Suppressor macrophage (primary cell): ENCODE data around the gene PDK4.
A peak's percentile ranks its signal among the peaks of the same experiment; 100 is the strongest.
"Not testable (repeated sequence)": the region's sequence is repeated elsewhere in the genome, so short reads cannot be mapped to it uniquely, and the experiment has no call there.

Experiments used
- DNase-seq, 4 experiments: peaks; one replicate each; pipeline ENCODE4 v3.0.0-alpha.2; 2020 to 2022

PDK4 gene

DNA sequence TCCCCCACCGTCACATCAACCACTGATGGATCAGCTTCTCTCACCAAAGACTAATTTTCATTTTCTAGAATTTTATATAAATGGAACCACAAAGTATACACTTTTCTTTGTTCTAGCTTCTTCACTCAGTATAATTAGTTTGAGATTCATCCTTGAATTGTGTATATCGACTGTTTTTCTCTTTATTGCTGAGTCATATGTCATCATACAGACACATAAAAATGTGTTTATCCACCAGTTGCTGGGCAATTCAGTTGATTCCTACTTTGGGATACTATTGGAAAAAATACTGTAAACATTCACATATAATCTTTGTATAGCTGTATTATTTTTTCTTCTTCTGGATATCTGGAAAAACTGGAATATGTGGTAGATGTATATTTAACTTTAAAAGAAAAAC, 26.6 kb downstream of the PDK4 start:
- DNase-seq: no peak

DNA sequence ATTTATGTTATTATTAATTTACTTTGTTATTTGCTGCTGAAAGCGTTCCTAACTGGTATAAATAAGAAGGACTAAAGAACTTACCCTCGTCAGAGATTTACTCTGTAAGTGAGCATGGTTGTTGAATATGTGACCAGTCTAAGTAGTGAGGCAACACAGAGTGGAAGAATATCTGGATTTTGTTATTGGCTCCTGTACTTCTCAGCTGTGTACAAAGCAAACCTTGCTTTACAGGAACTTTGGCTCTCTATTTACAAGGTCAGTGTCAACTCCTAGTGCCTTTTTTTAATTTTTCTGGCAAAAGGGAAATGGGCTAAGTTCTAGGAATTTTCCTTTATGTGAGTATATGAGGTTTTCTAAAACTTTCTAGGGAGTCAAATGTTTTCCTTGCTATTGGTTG, 35.6 kb downstream of the PDK4 start:
- DNase-seq: no peak

DNA sequence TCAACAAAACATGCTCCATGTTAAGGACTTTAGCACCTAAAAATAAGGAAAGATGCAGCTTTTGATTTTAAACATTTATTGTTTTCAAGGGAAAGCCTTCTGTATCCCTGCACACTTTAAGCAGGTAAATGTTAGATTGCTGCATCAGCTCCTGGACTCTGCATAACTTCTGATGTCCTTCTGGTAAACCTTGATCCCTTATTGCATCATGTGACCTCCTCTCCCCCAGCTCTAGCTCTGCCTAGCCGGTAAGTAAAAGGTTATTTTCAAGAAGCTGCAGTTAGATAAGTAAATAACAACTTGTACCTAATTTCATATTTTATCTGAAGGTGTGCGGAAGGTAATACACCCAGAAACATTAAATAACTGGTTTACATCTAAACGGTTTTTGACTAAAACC, 37.5 kb downstream of the PDK4 start:
- no peak for DNase-seq

DNA sequence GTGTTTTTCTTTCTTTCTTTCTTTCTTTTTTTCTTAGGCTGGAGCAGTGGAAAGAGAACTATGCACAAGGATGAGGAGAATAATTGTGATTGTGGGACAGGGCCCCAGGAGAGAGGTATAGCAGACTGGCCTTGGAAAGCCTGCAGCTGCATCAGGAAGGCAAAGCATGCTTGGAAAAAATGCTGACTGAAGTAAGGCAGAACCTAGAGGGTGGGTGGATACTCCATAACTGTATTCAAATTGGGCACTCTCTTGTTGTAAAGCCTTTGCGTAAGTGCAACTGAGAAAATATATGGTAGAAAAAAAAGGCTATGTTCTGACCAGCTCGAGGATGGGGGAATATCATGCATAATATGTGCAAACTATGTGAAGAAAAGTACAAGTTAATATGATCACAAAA, 39.5 kb downstream of the PDK4 start:
- no peak for DNase-seq

DNA sequence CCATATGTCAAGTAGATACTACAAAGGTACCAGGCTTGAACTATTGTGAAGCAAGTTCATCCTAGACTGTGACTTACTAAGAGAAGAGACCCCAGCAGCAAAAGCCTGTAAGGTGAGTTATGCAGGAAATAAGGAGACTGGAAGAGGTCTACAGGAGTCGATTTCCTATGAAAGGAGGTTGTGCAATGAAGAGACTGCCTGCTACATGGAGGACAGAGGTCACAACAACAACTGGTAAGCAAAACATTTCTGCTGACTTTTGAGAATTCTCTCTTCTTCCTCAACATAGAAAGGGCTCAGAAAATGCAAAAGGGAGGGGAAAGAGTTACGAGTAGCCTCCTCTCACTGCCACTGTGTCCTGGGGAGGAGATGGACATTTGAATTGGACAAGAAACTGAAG, 42.4 kb downstream of the PDK4 start:
- peak in 3 of 4 experiments; percentile 17 to 45 (median 19) for DNase-seq

DNA sequence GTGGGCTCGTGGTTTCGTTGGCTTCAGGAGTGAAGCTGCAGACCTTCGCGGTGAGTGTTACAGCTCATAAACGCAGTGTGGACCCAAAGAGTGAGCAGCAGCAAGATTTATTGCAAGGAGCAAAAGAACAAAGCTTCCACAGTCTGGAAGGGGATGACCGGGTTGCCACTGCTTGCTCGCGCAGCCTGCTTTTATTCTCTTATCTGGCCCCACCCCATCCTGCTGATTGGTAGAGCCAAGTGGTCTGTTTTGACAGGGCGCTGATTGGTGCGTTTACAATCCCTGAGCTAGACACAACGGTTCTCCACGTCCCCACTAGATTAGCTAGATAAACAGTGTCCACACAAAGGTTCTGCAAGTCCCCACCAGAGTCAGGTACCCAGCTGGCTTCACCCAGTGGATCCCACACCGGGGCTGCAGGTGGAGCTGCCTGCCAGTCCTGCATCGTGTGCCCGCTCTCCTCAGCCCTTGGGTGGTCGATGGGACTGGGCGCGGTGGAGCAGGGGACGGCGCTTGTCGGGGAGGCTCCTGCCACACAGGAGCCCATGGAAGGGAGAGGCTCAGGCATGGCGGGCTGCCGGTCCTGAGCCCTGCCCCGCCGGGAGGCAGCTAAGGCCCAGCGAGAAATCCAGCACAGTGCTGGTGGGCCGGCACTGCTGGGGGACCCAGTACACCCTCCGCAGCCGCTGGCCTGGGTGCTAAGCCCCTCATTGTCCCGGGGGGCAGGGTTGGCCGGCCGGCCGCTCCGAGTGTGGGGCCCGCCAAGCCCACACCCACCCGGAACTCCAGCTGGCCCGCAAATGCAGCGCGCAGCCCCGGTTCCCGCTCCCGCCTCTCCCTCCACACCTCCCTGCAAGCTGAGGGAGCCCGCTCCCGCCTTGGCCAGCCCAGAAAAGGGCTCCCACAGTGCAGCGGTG, 44.0 kb downstream of the PDK4 start:
- not testable (repeated sequence) for DNase-seq

DNA sequence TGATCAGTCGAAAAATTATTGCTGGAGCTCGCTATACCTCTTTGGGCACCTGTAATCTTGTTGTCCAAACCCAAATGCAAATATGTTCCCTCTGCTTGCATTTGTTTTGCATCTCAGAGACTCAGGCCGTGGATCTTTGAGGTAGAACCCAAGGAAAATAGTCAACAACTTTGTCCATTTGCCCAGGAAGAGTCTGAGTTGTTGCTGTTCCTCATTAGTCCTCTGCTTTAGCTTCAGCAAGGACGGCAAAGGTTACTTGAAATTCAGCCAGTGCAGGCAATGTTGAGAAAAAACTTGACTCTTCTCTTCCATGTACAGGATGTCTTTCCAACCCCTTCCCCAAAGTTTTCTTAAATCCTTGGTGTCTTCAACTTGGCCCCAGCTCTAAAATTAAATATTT, 45.8 kb downstream of the PDK4 start:
- no peak for DNase-seq

DNA sequence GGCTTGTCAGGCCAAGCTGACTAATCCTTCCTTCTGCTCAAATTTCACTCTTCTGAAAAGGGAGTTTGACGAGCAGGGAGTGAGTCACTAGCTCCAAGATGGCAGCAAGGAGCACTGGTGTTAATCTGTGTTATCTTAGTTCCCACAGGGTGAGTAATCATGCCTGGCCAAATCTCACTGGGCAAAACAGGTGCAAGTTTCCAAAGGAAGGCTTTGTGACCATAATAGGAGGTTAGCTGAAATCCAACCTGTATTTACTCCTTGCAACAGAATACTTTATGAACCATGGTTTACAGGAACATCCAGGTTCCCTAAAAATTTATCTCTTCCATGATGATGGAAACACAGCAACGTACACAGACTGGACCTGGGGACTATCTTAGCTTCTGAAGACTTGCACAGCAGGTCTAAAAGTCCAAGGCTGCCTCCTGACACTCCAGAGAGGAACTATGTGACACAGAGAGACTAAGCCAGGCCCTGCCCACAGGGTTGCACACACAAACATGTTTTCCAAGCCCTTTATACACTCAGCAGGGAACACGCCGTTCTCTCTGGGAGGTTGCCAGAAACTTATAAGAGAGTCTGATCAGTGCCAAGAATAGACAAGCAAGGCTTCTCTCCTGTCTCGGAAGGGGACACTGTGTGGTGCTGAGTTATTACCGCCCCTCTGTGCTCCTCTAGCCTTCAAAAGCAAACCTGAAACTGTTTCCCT, 46.3 kb downstream of the PDK4 start:
- DNase-seq: peak; percentile 39 to 75 (median 68)

DNA sequence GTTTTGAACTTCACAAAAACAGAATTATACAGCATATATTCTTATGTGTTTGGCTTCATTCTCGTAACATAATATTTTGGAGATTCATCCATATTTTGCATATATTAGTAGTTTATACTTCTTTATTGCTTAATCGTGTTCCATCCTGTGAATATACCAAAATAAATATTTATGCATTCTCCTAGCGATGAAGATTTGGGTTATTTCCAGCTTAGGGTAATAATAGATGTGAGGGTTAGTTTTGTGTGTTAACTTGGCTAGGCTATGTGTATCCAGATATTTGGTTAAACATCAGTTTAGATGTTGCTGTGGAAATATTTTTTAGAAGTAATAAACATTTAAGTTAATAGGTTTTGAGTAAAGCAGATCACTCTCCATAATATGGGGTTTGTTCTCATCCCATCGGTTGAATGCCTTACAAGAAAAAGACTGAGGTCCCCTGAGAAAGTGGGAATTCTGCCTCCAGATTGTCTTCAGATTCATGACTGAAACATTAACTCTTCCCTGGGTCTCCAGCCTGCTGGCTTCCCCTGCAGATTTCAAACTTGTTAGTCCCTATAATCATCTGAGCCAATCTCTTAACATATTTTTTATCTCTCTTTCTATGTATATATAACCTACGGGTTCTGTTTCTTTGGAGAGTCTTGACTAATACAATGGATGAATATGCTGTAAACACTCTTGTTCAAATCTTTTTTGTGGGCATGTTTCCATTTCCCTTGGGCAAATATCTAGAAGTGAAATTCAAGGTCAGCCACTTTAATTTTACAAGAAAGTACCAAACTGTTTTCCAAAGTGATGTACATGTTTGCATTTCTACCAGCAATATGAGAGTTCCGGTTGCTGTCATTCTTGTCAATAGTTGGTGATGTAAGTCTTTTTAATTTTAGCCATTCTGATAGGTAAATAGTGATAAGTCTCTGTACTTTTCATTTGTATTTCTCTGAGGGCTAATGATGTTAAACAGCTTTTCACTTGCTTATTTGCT, 48.7 kb downstream of the PDK4 start:
- DNase-seq: no peak

DNA sequence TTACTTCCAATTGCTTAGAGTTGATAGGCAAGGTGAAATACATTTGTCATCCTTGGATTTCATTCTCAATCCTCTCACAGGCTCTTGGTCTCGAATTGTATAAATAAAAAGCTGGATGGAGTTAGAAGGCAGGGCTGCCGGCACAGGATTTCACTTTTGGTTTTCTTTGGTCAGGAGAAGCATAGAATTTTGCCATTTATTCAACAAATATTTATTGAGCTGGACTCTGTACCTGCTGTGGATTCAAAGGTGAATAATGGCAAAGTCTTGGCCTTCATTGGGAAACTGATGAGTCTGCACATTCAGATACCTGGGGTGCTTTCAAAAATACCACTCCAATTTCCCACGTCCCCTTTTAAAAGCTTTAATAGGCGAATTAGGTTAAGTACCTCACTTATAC, 49.7 kb downstream of the PDK4 start:
- no peak for DNase-seq

DNA sequence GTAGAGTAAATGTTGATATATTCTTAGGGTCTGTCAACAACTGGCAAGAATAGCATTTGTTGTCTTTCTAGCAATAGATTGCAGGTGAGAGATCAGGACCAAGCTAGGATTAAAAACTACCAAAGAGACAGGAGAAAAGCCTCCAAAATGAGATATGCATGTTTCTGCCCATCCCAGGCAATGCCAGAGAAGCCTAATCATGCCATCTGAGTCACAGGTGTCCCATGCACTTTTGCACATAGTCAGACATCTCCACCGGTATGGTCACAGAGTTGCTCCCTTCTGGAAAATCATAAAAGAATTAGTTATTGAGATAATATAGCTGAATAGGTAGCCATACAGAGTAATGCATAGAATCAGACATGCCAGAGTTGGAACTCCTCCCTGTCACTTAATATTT, 50.6 kb downstream of the PDK4 start:
- no peak for DNase-seq

DNA sequence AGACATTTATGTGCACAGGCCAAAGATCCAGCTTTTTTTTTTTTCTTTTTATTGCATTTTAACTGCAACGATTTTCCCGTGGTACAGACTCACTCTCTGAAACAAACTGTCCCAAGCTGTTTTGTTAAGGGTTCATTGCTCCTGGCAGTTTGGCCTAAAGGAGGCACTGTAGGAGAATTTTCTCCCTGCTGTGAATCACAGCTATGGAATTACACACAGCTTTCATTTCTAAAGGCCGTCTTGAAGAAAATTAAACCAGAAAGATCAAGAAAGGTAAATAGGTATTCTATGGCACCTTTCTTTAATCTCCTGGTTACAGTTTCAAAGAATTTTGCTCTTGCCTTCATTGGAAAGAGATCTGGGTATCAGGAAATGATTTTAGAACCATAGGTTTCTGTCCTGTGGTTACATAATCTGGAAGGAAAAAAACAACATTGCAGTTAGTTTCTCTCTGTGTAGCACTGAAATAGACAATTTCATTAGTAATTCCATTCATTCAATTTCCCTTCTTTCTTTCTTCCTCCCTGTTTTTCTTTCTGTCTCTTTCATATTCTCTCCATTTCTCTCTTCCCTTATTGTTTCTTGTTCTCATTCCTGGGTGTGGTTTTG, 51.2 kb downstream of the PDK4 start:
- DNase-seq: peak; percentile 57 to 76 (median 66)

DNA sequence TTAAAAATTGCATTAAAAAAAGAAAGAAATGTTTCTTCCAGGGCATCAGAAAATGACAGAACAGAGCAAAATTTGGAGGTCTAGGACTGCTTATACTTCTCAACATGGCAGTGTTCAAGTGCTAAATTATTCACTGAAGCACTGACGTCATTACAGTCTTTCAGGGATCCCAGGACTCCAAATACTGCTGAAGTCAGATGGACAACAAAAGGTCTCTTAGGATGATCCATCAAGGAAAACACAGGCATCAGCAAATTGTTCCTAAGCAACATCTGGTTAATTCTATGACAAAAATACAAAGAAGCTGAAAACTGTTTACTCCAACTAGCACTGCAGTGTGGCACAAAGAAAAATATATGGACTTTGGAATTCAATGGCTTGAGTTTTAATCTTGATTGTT, 52.1 kb downstream of the PDK4 start:
- no peak for DNase-seq

DNA sequence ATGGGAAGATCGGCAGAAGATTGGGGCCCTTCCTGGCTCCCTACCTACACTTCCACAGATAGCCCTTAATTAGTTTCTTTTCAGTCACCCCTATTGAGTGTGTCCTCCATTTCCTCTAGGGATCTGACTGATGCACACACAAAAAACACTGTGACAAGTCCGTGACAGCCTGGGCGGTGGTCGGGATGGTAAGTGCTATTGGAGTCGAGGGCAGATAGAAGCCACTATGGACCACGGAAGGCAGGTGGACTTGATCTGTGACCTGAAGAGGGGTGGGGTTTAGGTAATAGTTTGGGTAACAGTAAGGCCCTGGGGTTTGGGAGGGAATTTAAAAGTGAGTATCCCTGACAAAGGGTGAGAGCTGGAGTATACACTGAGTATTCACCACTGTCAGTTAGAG, 53.0 kb downstream of the PDK4 start:
- DNase-seq: no peak

DNA sequence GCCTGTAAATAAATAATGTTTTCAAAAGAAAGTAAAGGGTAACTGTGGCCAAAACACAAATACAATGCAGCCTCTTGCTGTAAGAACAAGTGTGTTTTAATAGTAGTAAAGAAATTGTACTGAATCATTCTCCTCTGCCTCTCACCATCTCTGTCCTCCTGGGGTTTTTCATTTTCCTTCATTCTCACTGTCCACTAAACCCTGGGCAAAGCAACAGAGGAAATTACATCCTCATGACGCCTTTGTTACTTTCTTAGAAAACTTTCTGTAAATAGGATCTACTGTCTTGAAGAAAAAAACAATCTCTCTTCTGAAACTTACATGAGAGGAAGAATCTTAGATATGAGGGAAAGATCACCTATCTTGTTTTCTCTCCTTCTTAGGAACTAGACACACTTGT, 56.0 kb downstream of the PDK4 start:
- DNase-seq: no peak

DNA sequence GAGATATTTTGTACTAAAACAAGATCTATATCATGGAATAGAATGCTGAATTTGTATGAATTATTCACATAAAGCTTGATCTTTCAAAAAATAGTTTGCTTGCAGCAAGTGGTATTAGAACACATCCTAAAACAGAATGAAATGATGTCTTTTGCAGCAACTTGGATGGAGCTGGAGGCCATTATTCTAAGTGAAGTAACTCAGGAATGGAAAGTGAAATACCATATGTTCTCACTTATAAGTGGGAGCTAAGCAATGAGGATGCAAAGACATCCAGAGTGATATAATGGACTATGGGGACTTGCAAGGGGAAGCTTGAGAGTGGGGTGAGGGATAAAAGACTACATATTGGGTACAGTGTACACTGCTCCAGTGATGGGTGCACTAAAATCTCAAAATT, 56.9 kb downstream of the PDK4 start:
- no peak for DNase-seq

DNA sequence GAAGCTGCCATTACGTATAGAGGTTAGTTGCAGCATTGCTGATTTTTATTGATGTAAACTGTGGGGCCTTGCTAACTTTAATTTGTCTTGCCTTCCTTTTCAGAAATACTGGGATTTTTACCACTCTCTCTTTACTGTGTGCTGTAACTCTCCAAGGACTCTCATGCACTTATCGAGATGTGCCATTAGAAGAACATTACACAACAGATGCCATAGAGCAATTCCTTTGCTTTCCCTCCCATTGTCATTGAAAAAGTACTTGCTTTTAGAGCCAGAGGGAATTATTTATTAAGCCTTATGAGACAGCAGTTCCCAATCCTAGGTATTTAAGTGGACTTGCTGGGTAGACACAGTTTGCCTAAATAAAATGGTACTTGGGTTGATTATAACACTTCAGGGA, 58.8 kb downstream of the PDK4 start:
- DNase-seq: no peak

DNA sequence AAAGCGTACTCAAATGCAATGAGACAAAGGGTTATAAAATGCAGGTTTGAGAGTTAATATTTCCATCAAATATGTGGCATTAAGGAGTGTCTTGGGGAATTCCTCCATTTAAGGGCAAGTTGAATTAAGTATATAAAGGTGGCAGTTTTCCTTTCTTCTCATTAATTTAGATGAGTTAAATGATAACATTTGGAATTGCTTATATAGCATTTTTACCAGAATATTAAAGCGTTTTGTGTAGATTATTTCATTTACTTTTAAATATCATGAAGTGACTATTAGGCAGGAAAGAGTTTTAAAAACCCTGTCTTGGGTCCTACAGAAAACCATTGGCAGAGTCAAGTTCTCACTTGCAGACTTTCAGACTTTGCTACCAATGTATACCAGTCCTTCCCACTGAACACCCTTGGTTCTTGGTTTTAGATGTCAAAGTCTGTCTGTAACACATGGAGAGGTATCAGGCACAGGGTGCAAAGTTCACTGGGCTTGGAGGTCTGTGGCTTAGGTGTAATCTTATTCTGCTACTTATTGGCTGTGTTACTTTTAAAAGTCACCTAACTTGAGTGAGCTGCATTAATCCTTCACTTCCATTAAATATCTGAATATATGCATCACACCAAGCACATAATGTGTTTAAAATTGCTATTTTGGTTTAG, 59.5 kb downstream of the PDK4 start:
- no peak for DNase-seq

DNA sequence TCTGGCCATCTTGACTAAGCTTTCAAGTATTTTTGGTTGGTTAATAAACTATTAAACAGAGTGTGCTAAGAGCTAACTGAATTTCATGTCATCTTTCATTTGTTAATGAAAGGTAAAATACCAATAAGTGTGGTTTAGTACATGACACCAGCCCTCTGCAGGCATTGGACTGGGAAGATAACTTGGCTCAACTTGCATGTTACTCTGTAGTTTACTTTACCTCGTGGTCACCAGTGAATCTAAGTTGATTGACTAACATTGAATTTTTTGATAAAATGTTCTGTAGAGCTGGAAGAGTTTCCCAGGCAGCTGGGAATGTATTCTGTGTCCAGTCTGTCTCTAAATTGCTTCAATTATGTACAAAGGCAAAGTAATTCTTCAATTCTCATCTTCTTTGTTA, 60.7 kb downstream of the PDK4 start:
- DNase-seq: no peak

DNA sequence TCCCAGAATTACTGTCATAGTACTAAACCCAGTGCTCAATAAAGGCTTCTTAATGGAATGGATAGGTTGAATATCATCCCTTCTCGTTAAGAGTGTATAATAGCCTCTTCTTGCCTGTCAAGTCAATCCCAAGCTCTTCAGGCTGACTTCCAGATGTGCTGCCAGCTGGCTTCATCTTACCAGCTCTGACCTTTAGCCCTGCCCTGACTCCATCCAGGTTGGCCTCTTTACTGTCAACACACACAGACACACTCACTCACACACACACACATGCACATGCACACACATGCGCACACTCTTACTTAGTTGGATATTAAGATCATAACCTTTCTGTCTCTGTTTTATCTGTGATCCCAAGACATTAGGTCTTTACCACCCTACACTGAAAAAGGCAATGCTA, 61.5 kb downstream of the PDK4 start:
- no peak for DNase-seq
